Measurements from ENCODE around the gene SNX10.

- TF ChIP-seq CTCF (conservative IDR thresholded peaks at IDR 0.05; ENCODE audit: low read depth, low read length) (no peak), EZH2 (IDR thresholded peaks at IDR 0.05; ENCODE audit: low read length, unreplicated experiment) (no peak)
These were observed 26.6 kb upstream of the SNX10 start for GRCh38 chr7:26265065-26265464.

Data from PC-3 (cell line).